Ishikawa (cell line): ENCODE results near the gene ARID1B.

Experiments
- CEBPB ChIP-seq: IDR thresholded peaks from 2 replicates; pipeline ENCODE4 v1.6.1; 2012
- CREB1 ChIP-seq: IDR thresholded peaks from 2 replicates; pipeline ENCODE4 v1.6.1; 2012; ENCODE audit warnings: low read depth
- EGR1 ChIP-seq: IDR thresholded peaks from 2 replicates; pipeline ENCODE4 v1.6.1; 2012
- EP300 ChIP-seq: IDR thresholded peaks from 2 replicates; pipeline ENCODE4 v1.6.1; 2012; ENCODE audit warnings: borderline replicate concordance
- FOXM1 ChIP-seq: IDR thresholded peaks from 2 replicates; pipeline ENCODE4 v1.6.1; 2012; ENCODE audit warnings: low read depth, borderline replicate concordance
- NFIC ChIP-seq: IDR thresholded peaks from 2 replicates; pipeline ENCODE4 v1.6.1; 2012
- RAD21 ChIP-seq: IDR thresholded peaks from 2 replicates; pipeline ENCODE4 v1.6.1; 2012; ENCODE audit warnings: low read depth
- TAF1 ChIP-seq: IDR thresholded peaks from 2 replicates; pipeline ENCODE4 v1.6.1; 2012; ENCODE audit warnings: low read depth, mild to moderate bottlenecking
- TCF12 ChIP-seq: IDR thresholded peaks from 2 replicates; pipeline ENCODE4 v1.6.1; 2012; ENCODE audit warnings: low read depth
- TEAD4 ChIP-seq: IDR thresholded peaks from 2 replicates; pipeline ENCODE4 v1.6.1; 2012
- YY1 ChIP-seq: IDR thresholded peaks from 2 replicates; pipeline ENCODE4 v1.6.1; 2012; ENCODE audit warnings: low read depth
- ZBTB7A ChIP-seq: IDR thresholded peaks from 2 replicates; pipeline ENCODE4 v1.6.1; 2012; ENCODE audit warnings: low read depth
- TF ChIP-seq, protein P1 (sequence below): IDR thresholded peaks from 2 replicates; pipeline ENCODE4 v1.6.1; 2012
- TF ChIP-seq, protein P2 (sequence below): IDR thresholded peaks from 2 replicates; pipeline ENCODE4 v1.6.1; 2012
- TF ChIP-seq, protein P3 (sequence below): IDR thresholded peaks from 2 replicates; pipeline ENCODE4 v1.6.1; 2012; ENCODE audit warnings: low read depth, mild to moderate bottlenecking

The ARID1B gene

DNA sequence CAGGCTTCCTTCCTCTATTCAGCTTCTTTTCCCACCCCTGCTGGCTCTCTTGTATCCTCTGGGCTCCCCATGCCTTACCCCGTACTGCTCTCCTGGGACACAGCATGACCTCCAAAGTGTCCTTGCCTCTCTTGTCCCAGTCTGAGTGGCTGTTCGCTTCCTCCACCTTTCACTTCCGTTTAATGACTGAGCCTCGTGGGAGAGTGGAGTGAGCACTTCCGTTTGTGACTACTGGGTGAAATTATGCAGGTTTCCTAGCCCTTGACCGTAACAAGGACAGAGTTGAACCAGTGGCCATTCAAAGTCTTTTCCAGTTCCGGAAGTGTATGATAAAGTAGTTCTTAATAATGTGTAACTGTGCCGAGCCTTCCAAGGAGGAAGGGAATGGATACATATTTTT, 109.2 kb downstream of the ARID1B start:
- TF ChIP-seq, protein P1, sequence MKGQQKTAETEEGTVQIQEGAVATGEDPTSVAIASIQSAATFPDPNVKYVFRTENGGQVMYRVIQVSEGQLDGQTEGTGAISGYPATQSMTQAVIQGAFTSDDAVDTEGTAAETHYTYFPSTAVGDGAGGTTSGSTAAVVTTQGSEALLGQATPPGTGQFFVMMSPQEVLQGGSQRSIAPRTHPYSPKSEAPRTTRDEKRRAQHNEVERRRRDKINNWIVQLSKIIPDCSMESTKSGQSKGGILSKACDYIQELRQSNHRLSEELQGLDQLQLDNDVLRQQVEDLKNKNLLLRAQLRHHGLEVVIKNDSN = no peak
- TF ChIP-seq EGR1 (no peak), NFIC (no peak), ZBTB7A (no peak), YY1 (no peak), RAD21 (no peak), TAF1 (no peak), TEAD4 (no peak)

DNA sequence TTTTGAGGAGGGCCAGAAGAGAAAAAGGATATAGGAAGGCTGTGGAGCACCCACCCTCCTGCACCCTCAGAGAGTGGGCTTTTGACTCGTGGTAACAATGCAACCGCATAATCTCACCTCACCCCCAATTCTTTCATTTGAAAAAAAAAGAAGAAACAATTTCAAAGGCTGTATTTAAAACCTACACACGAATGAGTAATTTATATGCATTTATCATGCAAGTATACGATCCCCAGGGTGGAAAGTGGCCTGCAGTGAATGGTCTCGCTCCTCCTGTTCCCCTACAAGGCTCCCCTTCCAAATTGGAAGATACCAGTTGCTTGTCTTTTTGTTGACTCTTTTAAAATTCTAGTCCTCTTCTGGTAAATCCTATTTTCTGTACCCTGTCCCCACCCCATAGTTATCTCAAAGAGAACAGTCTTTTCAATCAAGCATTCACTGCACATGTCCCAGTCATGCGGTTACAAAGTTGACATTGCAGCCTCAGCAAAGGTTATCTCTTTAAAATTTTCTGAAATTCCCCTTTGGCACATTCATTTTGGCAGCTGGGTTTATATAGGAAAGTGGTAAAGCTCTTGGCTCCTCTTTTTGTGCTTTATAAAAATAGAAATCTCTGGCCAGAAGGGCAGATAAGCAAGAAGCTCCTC, 110.6 kb downstream of the ARID1B start:
- TF ChIP-seq EGR1 (no peak), RAD21 (no peak)

DNA sequence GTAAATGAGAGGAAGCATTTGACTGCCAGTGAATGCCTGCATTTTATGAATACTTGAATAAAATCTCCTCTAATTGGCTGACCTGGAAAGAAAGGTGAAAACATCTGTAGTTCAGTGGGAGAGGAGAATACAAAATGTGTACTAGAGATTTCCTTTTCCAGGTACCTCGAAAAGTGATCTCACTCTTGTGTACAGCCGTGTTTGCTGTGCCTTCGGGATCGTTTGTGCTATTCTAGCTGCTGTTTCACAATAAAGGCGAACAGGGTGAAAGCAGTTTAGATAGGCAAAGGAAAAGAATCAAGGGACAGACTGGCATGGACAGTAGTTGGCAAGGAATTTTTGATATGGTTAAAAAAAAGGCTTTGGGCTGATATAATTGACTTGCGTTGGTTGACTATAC, 112.3 kb downstream of the ARID1B start:
- TF ChIP-seq EGR1 = no peak
- no peak for TF ChIP-seq TAF1
- TF ChIP-seq, protein P1 = no peak
- no peak for TF ChIP-seq CEBPB
- TF ChIP-seq TEAD4 = no peak
- TF ChIP-seq FOXM1 = no peak
- TF ChIP-seq, protein P2, sequence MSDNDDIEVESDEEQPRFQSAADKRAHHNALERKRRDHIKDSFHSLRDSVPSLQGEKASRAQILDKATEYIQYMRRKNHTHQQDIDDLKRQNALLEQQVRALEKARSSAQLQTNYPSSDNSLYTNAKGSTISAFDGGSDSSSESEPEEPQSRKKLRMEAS = no peak
- TF ChIP-seq TCF12 = no peak
- TF ChIP-seq, protein P3, sequence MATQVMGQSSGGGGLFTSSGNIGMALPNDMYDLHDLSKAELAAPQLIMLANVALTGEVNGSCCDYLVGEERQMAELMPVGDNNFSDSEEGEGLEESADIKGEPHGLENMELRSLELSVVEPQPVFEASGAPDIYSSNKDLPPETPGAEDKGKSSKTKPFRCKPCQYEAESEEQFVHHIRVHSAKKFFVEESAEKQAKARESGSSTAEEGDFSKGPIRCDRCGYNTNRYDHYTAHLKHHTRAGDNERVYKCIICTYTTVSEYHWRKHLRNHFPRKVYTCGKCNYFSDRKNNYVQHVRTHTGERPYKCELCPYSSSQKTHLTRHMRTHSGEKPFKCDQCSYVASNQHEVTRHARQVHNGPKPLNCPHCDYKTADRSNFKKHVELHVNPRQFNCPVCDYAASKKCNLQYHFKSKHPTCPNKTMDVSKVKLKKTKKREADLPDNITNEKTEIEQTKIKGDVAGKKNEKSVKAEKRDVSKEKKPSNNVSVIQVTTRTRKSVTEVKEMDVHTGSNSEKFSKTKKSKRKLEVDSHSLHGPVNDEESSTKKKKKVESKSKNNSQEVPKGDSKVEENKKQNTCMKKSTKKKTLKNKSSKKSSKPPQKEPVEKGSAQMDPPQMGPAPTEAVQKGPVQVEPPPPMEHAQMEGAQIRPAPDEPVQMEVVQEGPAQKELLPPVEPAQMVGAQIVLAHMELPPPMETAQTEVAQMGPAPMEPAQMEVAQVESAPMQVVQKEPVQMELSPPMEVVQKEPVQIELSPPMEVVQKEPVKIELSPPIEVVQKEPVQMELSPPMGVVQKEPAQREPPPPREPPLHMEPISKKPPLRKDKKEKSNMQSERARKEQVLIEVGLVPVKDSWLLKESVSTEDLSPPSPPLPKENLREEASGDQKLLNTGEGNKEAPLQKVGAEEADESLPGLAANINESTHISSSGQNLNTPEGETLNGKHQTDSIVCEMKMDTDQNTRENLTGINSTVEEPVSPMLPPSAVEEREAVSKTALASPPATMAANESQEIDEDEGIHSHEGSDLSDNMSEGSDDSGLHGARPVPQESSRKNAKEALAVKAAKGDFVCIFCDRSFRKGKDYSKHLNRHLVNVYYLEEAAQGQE = no peak
- TF ChIP-seq CREB1 = no peak
- no peak for TF ChIP-seq NFIC
- no peak for TF ChIP-seq ZBTB7A
- no peak for TF ChIP-seq RAD21
- no peak for TF ChIP-seq YY1

DNA sequence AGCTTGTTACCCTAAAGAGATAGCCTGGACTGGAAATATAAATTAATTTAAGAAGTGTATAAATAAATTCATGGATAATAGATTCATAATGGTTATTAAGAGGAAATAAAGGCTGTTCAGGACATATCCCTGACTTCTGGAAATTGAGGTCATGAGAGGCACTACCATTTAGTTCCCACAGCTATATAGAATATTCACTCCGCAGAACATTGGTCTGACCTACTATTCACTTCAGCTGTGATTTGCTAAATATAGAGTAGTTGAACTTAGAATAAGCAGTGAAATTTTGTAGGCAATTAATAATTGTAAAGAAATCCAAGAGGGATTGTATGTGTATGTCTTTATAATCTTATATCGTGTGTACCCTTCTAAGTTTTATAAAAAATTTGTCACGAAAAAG, 112.8 kb downstream of the ARID1B start:
- TF ChIP-seq, protein P1 = no peak
- TF ChIP-seq, protein P3 = no peak
- TF ChIP-seq EP300 (no peak), NFIC (no peak), RAD21 (no peak), TCF12 (no peak), YY1 (no peak)

DNA sequence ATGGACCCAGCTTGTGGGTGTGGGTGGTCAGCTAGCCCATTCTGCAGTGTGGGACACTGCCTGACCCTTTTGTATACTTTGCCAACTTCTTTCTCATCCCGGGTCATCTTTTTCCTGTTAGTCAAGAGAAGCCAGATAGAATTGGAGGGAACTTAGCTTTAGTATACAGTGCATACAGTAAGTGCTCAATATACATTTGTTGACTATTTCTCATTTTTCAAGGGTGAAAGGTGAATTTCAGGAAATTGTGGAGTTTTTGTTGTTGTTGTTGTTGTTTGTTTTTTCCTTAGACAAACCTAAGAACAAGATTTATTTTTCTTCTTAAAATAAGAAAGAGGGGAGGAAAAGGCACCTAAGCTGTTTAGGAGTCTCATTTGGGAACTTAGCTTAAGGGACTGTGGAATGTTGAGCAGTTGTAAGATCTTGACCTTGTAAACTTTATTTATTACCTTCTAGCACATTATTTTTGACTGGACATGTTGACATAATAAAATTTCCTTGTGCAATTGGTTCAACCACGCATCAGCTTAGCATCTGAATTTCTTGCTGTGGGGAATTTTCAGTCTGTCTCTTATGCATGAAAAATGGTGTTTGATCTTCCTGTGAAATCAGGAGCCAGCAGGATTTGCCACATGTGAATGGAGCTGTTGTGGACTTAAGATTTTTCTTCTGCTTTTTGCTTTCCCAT, 113.6 kb downstream of the ARID1B start:
- no peak for TF ChIP-seq EGR1
- TF ChIP-seq TAF1 = no peak
- no peak for TF ChIP-seq TCF12
- no peak for TF ChIP-seq CEBPB
- TF ChIP-seq ZBTB7A = no peak
- TF ChIP-seq, protein P1 = no peak
